CD14-positive monocyte (primary cell): ENCODE measurements around the gene MIPOL1. TPM values are rescaled to one million over a fixed set of nuclear protein-coding genes. Genes with fewer than 3 reads are reported as not detected.

ENCODE experiments used
- DNase-seq, 3 donors: peaks; one replicate each; pipeline ENCODE4 v3.0.0-alpha.2; 2011 to 2022
- H2AFZ ChIP-seq: 2 replicates; pipeline ENCODE4 v1.6.0; 2012; ENCODE audit warnings: mild to moderate bottlenecking, low read depth, low read length, inconsistent platforms; ENCODE audit not compliant: insufficient read depth, poor library complexity, severe bottlenecking
- H3K27ac ChIP-seq, 2 donors: 1 replicate in 1 of 2; 2 replicates in 1 of 2; pipeline ENCODE4 v1.5.1; 2012 to 2013; ENCODE audit warnings: low read length in 2 of 2, control low read depth in 1 of 2, inconsistent platforms in 1 of 2, low read depth in 1 of 2, mild to moderate bottlenecking in 1 of 2
- H3K27me3 ChIP-seq, 2 donors: one replicate each; pipeline versions ENCODE4 v1.6.0 to v1.6.1; 2011 to 2013; ENCODE audit warnings: low read length in 2 of 2; ENCODE audit not compliant: control insufficient read depth in 2 of 2, insufficient read depth in 2 of 2
- H3K36me3 ChIP-seq, 2 donors: replicated peaks in 1 of 2; 1 replicate in 1 of 2; 2 replicates in 1 of 2; pipeline versions ENCODE4 v1.5.1 to v1.6.1; 2012 to 2013; ENCODE audit warnings: low read length in 2 of 2, control low read depth in 1 of 2, inconsistent platforms in 1 of 2, mild to moderate bottlenecking in 1 of 2; ENCODE audit not compliant: insufficient read depth in 2 of 2, control insufficient read depth in 1 of 2
- H3K4me1 ChIP-seq, 2 donors: 1 replicate in 1 of 2; 2 replicates in 1 of 2; pipeline versions ENCODE4 v1.5.1 to v1.6.1; 2012 to 2013; ENCODE audit warnings: low read length in 2 of 2, control low read depth in 1 of 2, inconsistent platforms in 1 of 2, mild to moderate bottlenecking in 1 of 2, moderate library complexity in 1 of 2; ENCODE audit not compliant: insufficient read depth in 2 of 2, control insufficient read depth in 1 of 2
- H3K4me2 ChIP-seq: replicated peaks from 2 replicates; pipeline ENCODE3; 2012; ENCODE audit warnings: low read length, moderate library complexity, mild to moderate bottlenecking; ENCODE audit not compliant: poor library complexity, severe bottlenecking; ENCODE audit errors: extremely low read depth
- H3K4me3 ChIP-seq, 3 experiments: fragments of 200-600 bp in 1 of 3; sonication (generic) in 1 of 3; replicated peaks in 1 of 3; 1 replicate in 2 of 3; 2 replicates in 1 of 3; pipeline ENCODE4 v1.5.1; 2011 to 2013; ENCODE audit warnings: low read length in 3 of 3, mild to moderate bottlenecking in 3 of 3, control low read depth in 2 of 3, low read depth in 2 of 3, inconsistent platforms in 1 of 3, moderate library complexity in 1 of 3
- H3K79me2 ChIP-seq: 2 replicates; pipeline ENCODE4 v1.6.0; 2012; ENCODE audit warnings: mild to moderate bottlenecking, control low read depth, inconsistent platforms, low read length, moderate library complexity; ENCODE audit not compliant: insufficient read depth
- H3K9ac ChIP-seq: 2 replicates; pipeline ENCODE4 v1.6.0; 2017; ENCODE audit warnings: low read length, mild to moderate bottlenecking; ENCODE audit not compliant: insufficient read depth, poor library complexity, severe bottlenecking
- H3K9me3 ChIP-seq, 2 donors: replicated peaks in 1 of 2; 1 replicate in 1 of 2; 2 replicates in 1 of 2; pipeline versions ENCODE4 v1.5.1 to v1.6.1; 2012 to 2013; ENCODE audit warnings: low read length in 2 of 2, control low read depth in 1 of 2; ENCODE audit not compliant: control insufficient read depth in 1 of 2, insufficient read depth in 1 of 2
- H4K20me1 ChIP-seq: 2 replicates; pipeline ENCODE4 v1.6.0; 2012; ENCODE audit warnings: mild to moderate bottlenecking, low read length, control low read depth, moderate library complexity; ENCODE audit not compliant: insufficient read depth
- H3K27ac Mint-ChIP-seq, 7 donors: one replicate each; pipeline ENCODE4 v1.8.0; 2020; ENCODE audit warnings: mild to moderate bottlenecking in 7 of 7, mixed read lengths in 7 of 7, moderate library complexity in 6 of 7, inconsistent platforms in 2 of 7
- H3K27me3 Mint-ChIP-seq, 3 donors: one replicate each; pipeline ENCODE4 v1.8.0; 2021 to 2022; ENCODE audit warnings: low read depth in 3 of 3, mild to moderate bottlenecking in 3 of 3, mixed read lengths in 3 of 3, moderate library complexity in 3 of 3, inconsistent platforms in 1 of 3
- H3K36me3 Mint-ChIP-seq, 2 donors: one replicate each; pipeline ENCODE4 v1.8.0; 2020; ENCODE audit warnings: mixed read lengths in 2 of 2, inconsistent platforms in 1 of 2, mild to moderate bottlenecking in 1 of 2
- H3K4me1 Mint-ChIP-seq: one replicate; pipeline ENCODE4 v1.8.0; 2020; ENCODE audit warnings: mild to moderate bottlenecking, mixed read lengths
- H3K4me3 Mint-ChIP-seq, 2 donors: one replicate each; pipeline ENCODE4 v1.8.0; 2020; ENCODE audit warnings: mild to moderate bottlenecking in 2 of 2, mixed read lengths in 2 of 2, moderate library complexity in 1 of 2
- H3K9me3 Mint-ChIP-seq, 7 donors: one replicate each; pipeline ENCODE4 v1.8.0; 2020 to 2022; ENCODE audit warnings: mixed read lengths in 7 of 7, mild to moderate bottlenecking in 6 of 7, moderate library complexity in 6 of 7, inconsistent platforms in 2 of 7
- CTCF ChIP-seq: fragments of 200-600 bp; IDR thresholded peaks from one replicate; pipeline ENCODE4 v1.8.0; 2022; ENCODE audit warnings: antibody characterized with exemption, mild to moderate bottlenecking
- WGBS: methylation state at CpG from one replicate; pipeline ENCODE4 v1.1.5; 2013; ENCODE audit warnings: missing lambda C conversion rate; ENCODE audit not compliant: insufficient coverage; 5-methylcytosine and 5-hydroxymethylcytosine counted together
- intact Hi-C, 2 donors: fragments of 100-400 bp; cut with micrococcal nuclease; formaldehyde crosslinking; loops; one replicate each; pipeline versions ENCODE4 v1.15.0 to v1.15.1; 2023
- polyA plus RNA-seq, 3 donors: library from polyadenylated mRNA; depleted of rRNA in 1 of 3; unstranded in 2 of 3; stranded (reverse) in 1 of 3; fragments of 300-500 nt in 2 of 3; fragments of >200 nt in 1 of 3; fragmentation: Illumina TruSeq in 2 of 3; gene quantifications; 1 replicate in 2 of 3; 2 replicates in 1 of 3; pipeline ENCODE4 v1.2.3, GENCODE V29; 2012 to 2021

The MIPOL1 gene
- polyA plus RNA-seq, 3 donors = not detected

- Histone ChIP-seq H2AFZ (no peak overlapping the region), H3K4me3 (no peak overlapping the region), H3K79me2 (no peaks in the 10 kb centered on the region), H3K4me2 (no peak overlapping the region), H3K36me3 (no peaks in the 10 kb centered on the region), H3K4me1 (no peaks in the 10 kb centered on the region), H3K27me3 (no peaks in the 10 kb centered on the region), H4K20me1 (no peaks in the 10 kb centered on the region), H3K9me3 (peaks cover 14 to 19% of the 10 kb centered on the region in 2 donors), H3K27ac (no peak overlapping the region), H3K9ac (no peak overlapping the region)
- DNase-seq = no peak
- Mint-ChIP-seq H3K27me3 (peaks cover 0 to 2% (median 0%) of the 10 kb centered on the region in 3 donors), H3K36me3 (no peaks in the 10 kb centered on the region), H3K27ac (no peak overlapping the region), H3K9me3 (peaks cover 8 to 19% (median 13%) of the 10 kb centered on the region in 7 donors), H3K4me3 (no peak overlapping the region), H3K4me1 (no peaks in the 10 kb centered on the region)
- intact Hi-C loops = no loop called here
- WGBS = no CpG with 5 or more reads among the region's 1 CpG
- TF ChIP-seq CTCF = no peak
These were observed 203.4 kb downstream of the MIPOL1 start for GRCh38 chr14:37401093-37401492.

- Histone ChIP-seq H3K27ac (no peak overlapping the region), H3K4me3 (no peak overlapping the region), H3K79me2 (no peaks in the 10 kb centered on the region), H3K36me3 (no peaks in the 10 kb centered on the region), H3K9me3 (peaks cover 3 to 10% of the 10 kb centered on the region in 2 donors), H3K27me3 (no peaks in the 10 kb centered on the region), H3K9ac (no peak overlapping the region), H2AFZ (no peak overlapping the region), H4K20me1 (no peaks in the 10 kb centered on the region), H3K4me1 (no peaks in the 10 kb centered on the region), H3K4me2 (no peak overlapping the region)
- Mint-ChIP-seq H3K4me1 (no peaks in the 10 kb centered on the region), H3K9me3 (peaks cover 0 to 3% (median 2%) of the 10 kb centered on the region in 7 donors), H3K27me3 (no peaks in the 10 kb centered on the region), H3K27ac (no peak overlapping the region), H3K4me3 (no peak overlapping the region), H3K36me3 (no peaks in the 10 kb centered on the region)
- DNase-seq = no peak
- intact Hi-C loops = no loop called here
- WGBS = no CpG with 5 or more reads among the region's 1 CpG
- no peak for TF ChIP-seq CTCF
These were observed 205.9 kb downstream of the MIPOL1 start for GRCh38 chr14:37403626-37404025.
